Cardiac muscle cell (in vitro differentiated cells and primary cell): Measurements from ENCODE around the gene TUBD1. TPM values are rescaled to one million over a fixed set of nuclear protein-coding genes. Genes with fewer than 3 reads are reported as not detected.
A peak's percentile ranks its signal among the peaks of the same experiment; 100 is the strongest.
"Not testable (repeated sequence)": the region's sequence is repeated elsewhere in the genome, so short reads cannot be mapped to it uniquely, and the experiment has no call there.

ENCODE experiments used
- DNase-seq, 2 donors: peaks; one replicate each; pipeline versions ENCODE4 v3.0.0 to v3.0.0-alpha.2; 2010 to 2017; ENCODE audit warnings: low read depth in 1 of 2, low spot score in 1 of 2
- H3K27ac ChIP-seq: fragments of 200-600 bp; sonication (generic); 2 replicates; pipeline ENCODE4 v1.5.1; 2016
- H3K27me3 ChIP-seq: fragments of 200-600 bp; sonication (generic); 2 replicates; pipeline ENCODE4 v1.6.0; 2016; ENCODE audit warnings: control low read depth
- H3K36me3 ChIP-seq: fragments of 200-600 bp; sonication (generic); 2 replicates; pipeline ENCODE4 v1.5.1; 2016; ENCODE audit warnings: control low read depth
- H3K4me1 ChIP-seq: fragments of 200-600 bp; sonication (generic); 2 replicates; pipeline ENCODE4 v1.8.1; 2017; ENCODE audit warnings: low read depth, mild to moderate bottlenecking, mixed run types
- H3K4me3 ChIP-seq: fragments of 200-600 bp; sonication (generic); 2 replicates; pipeline ENCODE4 v1.5.1; 2016; ENCODE audit warnings: mild to moderate bottlenecking
- H3K9me3 ChIP-seq: fragments of 200-600 bp; sonication (generic); 2 replicates; pipeline ENCODE4 v1.5.1; 2017; ENCODE audit warnings: low read depth, mild to moderate bottlenecking, control low read depth
- CTCF ChIP-seq: IDR thresholded peaks from 2 replicates; pipeline ENCODE4 v1.5.1; 2012; ENCODE audit warnings: low read depth, mild to moderate bottlenecking, low read length
- polyA plus RNA-seq: library from polyadenylated mRNA; unstranded; fragments of >200 nt; fragmentation: Nextera tagmentation; extraction: Ambion mirVana; gene quantifications from 2 replicates; pipeline ENCODE4 v1.2.1, GENCODE V29; 2016
- total RNA-seq: library from RNA; depleted of rRNA; stranded (reverse); fragments of >200 nt; gene quantifications from 2 replicates; pipeline ENCODE4 v1.2.3, GENCODE V29; 2016

TUBD1 gene
- total RNA-seq (9.0 and 10.9 TPM in 2 replicates), polyA plus RNA-seq (17.5 and 21.1 TPM in 2 replicates)

DNA sequence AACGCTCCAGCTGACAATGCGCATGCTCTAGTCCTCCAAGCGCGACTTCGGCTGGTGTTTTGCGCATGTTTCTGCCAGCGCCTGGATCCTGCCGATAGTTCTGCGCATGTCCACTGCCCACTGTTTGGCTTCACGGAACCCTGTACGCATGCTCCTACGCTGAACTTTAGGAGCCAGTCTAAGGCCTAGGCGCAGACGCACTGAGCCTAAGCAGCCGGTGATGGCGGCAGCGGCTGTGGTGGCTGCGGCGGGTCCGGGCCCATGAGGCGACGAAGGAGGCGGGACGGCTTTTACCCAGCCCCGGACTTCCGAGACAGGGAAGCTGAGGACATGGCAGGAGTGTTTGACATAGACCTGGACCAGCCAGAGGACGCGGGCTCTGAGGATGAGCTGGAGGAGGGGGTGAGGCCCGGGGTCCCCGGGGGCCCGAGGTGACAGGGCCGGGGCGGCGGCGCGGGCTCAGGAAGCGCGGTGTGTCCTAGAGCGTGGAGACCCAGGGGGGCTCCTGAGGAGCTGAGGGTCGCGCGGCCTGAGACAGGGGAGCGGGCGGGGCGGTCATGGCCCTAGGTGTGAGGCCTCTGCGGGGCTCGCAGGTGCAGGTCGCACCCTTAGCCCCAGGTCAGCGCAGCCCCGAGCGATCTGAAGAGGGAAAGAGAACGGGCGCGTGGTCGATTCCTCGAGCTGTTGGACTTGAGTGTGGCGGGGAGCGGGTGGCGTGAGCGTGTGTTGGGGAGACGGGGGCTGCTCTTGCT lies at the start of gene TUBD1, which contains the start of gene RPS6KB1:
TSS of gene TUBD1 (minus strand) at position 20 of the 752 bp plus-strand sequence. CDS start 1,941 bp downstream, outside the sequence.
TSS of gene RPS6KB1 (plus strand) at position 198 of the 752 bp plus-strand sequence. CDS start at position 262, 64 bp downstream.
- peak; percentile 98 to 100 for DNase-seq
- no peaks in the 10 kb centered on the region for H3K27me3 ChIP-seq
- H3K27ac ChIP-seq: peak within 1 kb of the TSS; percentile 81
- peaks cover 8% of the 10 kb centered on the region for H3K4me1 ChIP-seq
- no peaks in the 10 kb centered on the region for H3K9me3 ChIP-seq
- no peak for TF ChIP-seq CTCF
- peaks cover 3% of the 10 kb centered on the region for H3K36me3 ChIP-seq
- H3K4me3 ChIP-seq: peak within 1 kb of the TSS; percentile 53

- H3K27me3 ChIP-seq: no peaks in the 10 kb centered on the region
- DNase-seq: no peak
- no peak for TF ChIP-seq CTCF
- peaks cover 22% of the 10 kb centered on the region for H3K36me3 ChIP-seq
- no peak overlapping the region for H3K27ac ChIP-seq
- no peaks in the 10 kb centered on the region for H3K9me3 ChIP-seq
- no peak overlapping the region for H3K4me3 ChIP-seq
- H3K4me1 ChIP-seq: no peaks in the 10 kb centered on the region
Observed at GRCh38 chr17:59941131-59941530, 48.4 kb upstream of the TUBD1 start.

GRCh38 chr17:59940697-59941096 lies 48.0 kb upstream of the TUBD1 start:
- H3K4me1 ChIP-seq, DNase-seq, H3K27ac ChIP-seq, H3K27me3 ChIP-seq, H3K4me3 ChIP-seq, H3K9me3 ChIP-seq: not testable (repeated sequence)
- peaks cover 25% of the 10 kb centered on the region for H3K36me3 ChIP-seq

- not testable (repeated sequence) for DNase-seq, H3K27me3 ChIP-seq, H3K4me3 ChIP-seq, H3K9me3 ChIP-seq, H3K27ac ChIP-seq, H3K4me1 ChIP-seq
- peaks cover 59% of the 10 kb centered on the region for H3K36me3 ChIP-seq
Observed at GRCh38 chr17:59933317-59933716, 40.6 kb upstream of the TUBD1 start.

GRCh38 chr17:59930768-59931167 lies 38.0 kb upstream of the TUBD1 start:
- peaks cover 53% of the 10 kb centered on the region for H3K36me3 ChIP-seq
- not testable (repeated sequence) for H3K4me3 ChIP-seq, H3K4me1 ChIP-seq, H3K27ac ChIP-seq, H3K9me3 ChIP-seq, H3K27me3 ChIP-seq
- peak in 1 of 2 donors; percentile 83 for DNase-seq

DNA sequence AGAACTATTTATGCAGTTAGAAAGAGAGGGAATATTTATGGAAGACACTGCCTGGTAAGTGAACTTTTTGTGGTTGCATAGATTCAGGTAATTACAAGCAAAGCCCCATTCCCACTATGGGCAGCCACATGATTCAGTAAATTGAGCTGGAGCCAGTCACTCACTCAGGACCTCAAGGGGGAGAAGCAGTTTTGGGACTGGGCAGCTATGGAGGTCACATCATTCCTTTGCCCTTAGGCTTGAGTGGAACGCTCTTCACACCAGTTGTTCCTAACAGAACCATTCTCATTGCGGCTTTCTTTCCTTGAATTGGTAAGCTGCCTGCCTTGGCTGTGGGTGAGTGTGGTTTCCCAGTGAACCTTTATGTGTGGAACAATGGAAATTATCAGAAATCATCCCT lies 37.4 kb upstream of the TUBD1 start:
- DNase-seq, H3K4me1 ChIP-seq, H3K27ac ChIP-seq, H3K27me3 ChIP-seq, H3K4me3 ChIP-seq, H3K9me3 ChIP-seq: not testable (repeated sequence)
- peaks cover 49% of the 10 kb centered on the region for H3K36me3 ChIP-seq

DNA sequence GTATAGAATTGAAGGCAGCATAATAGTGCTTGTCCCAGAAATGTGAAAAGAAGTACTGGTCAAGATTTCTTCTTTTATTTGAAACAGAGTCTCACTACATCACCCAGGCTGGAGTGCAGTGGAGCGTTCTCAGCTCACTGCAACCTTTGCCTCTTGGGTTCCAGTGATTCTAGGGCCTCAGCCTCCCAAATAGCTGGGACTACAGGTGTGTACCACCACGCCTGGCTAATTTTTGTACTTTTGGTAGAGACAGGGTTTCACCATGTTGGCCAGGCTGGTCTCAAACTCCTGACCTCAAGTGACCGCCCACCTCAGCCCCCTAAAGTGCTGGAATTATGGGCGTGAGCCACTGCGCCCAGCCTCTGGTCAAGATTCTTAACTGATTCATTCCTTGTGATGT lies 27.9 kb upstream of the TUBD1 start:
- not testable (repeated sequence) for H3K4me3 ChIP-seq, DNase-seq, H3K27me3 ChIP-seq, H3K27ac ChIP-seq, H3K9me3 ChIP-seq, H3K4me1 ChIP-seq
- peaks cover 13% of the 10 kb centered on the region for H3K36me3 ChIP-seq

- no peak for TF ChIP-seq CTCF
- Histone ChIP-seq H3K27me3 (no peaks in the 10 kb centered on the region), H3K4me3 (no peak overlapping the region), H3K36me3 (peaks cover 25% of the 10 kb centered on the region), H3K27ac (no peak overlapping the region), H3K4me1 (no peaks in the 10 kb centered on the region), H3K9me3 (no peaks in the 10 kb centered on the region)
- DNase-seq: no peak
Observed at GRCh38 chr17:59916446-59916845, 23.7 kb upstream of the TUBD1 start.
